ENCODE data around the gene HDAC4. TPM values are rescaled to one million over a fixed set of nuclear protein-coding genes. Genes with fewer than 3 reads are reported as not detected.

The HDAC4 gene
- total and polyA plus RNA-seq, 2 experiments from 2014 or later, result 8.1 to 41.8 TPM

DNA sequence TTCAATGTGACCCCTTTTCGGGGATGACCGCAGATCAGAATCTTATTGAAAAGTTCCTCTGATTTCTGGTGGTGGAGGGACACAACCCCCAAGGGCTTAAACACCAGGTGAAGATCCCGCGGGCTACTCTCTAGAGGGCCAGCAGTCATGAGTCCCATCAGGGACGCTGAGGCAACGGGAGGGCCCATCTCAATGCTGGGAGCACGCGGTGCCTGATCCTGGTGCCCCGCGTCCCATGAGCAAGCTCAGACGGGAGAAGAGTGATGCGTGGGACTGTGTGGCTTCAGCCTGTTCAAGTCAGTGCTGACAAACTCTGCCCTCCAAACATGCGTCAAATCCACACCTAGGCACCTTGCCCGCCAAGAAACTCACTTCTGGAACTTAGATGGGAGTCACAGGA, 328.0 kb downstream of the HDAC4 start:
- Mint-ChIP-seq H3K4me3 (no peak overlapping the region), H3K9me3 (0 out of 3 replicates have a peak, but pooled peaks cover 3% of the 10 kb centered on the region), H3K4me1 (no peaks in the 10 kb centered on the region; the same call in 2 of the 3 replicates), H3K27me3 (ENCODE audit: insufficient read depth, low read depth, poor library complexity) (peaks cover 6% of the 10 kb centered on the region), H3K27ac (no peak overlapping the region), H3K36me3 (ENCODE audit: low read depth) (peaks cover 34% of the 10 kb centered on the region)
- H3K4me1 ChIP-seq (ENCODE audit: insufficient read depth), result no peaks in the 10 kb centered on the region
- DNase-seq (ENCODE audit: low spot score) (no peak), ATAC-seq (no peak)
- no peaks in the 10 kb centered on the region for H4K20me1 ChIP-seq (replicated peaks; ENCODE audit: insufficient read depth)
- H3K9me2 ChIP-seq (ENCODE audit: insufficient read depth), result no peaks in the 10 kb centered on the region
- no peaks in the 10 kb centered on the region for H3K27me3 ChIP-seq (ENCODE audit: insufficient read depth)
- no peaks in the 10 kb centered on the region for H3F3A ChIP-seq (replicated peaks; ENCODE audit: low read depth)
- H3K4me3 ChIP-seq, result no peak overlapping the region
- H3K36me3 ChIP-seq (ENCODE audit: insufficient read depth), result 0 out of 2 replicates have a peak, but pooled peaks cover 3% of the 10 kb centered on the region
- no peaks in the 10 kb centered on the region for H3K79me2 ChIP-seq (replicated peaks; ENCODE audit: insufficient read depth)
- no peak overlapping the region for H2AFZ ChIP-seq
- no peak overlapping the region for H3K27ac ChIP-seq (ENCODE audit: low read depth)
- TF ChIP-seq JUNB (IDR thresholded peaks at IDR 0.05; ENCODE audit: unreplicated experiment), result no peak
- TF ChIP-seq STAT1 (IDR thresholded peaks at IDR 0.05; ENCODE audit: unreplicated experiment), result no peak
- no peak for TF ChIP-seq EZH2phosphoT487 (IDR thresholded peaks at IDR 0.05; ENCODE audit: unreplicated experiment)
- TF ChIP-seq NANOG (IDR thresholded peaks at IDR 0.05; ENCODE audit: borderline replicate concordance), result no peak
- no peak for TF ChIP-seq REST (IDR thresholded peaks at IDR 0.05; ENCODE audit: unreplicated experiment)
- TF ChIP-seq, protein P1, sequence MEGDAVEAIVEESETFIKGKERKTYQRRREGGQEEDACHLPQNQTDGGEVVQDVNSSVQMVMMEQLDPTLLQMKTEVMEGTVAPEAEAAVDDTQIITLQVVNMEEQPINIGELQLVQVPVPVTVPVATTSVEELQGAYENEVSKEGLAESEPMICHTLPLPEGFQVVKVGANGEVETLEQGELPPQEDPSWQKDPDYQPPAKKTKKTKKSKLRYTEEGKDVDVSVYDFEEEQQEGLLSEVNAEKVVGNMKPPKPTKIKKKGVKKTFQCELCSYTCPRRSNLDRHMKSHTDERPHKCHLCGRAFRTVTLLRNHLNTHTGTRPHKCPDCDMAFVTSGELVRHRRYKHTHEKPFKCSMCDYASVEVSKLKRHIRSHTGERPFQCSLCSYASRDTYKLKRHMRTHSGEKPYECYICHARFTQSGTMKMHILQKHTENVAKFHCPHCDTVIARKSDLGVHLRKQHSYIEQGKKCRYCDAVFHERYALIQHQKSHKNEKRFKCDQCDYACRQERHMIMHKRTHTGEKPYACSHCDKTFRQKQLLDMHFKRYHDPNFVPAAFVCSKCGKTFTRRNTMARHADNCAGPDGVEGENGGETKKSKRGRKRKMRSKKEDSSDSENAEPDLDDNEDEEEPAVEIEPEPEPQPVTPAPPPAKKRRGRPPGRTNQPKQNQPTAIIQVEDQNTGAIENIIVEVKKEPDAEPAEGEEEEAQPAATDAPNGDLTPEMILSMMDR (conservative IDR thresholded peaks at IDR 0.05; ENCODE audit: low read depth in 2 of 2), result no peak
- no peak for TF ChIP-seq POLR2AphosphoS5 (IDR thresholded peaks at IDR 0.05; ENCODE audit: low read depth)
- TF ChIP-seq CREB1 (CRISPR knock-in tag; IDR thresholded peaks at IDR 0.05; ENCODE audit: low read depth), result no peak
- TF ChIP-seq ZNF462 (CRISPR knock-in tag; IDR thresholded peaks at IDR 0.05), result no peak
- TF ChIP-seq ETS1 (IDR thresholded peaks at IDR 0.05), result no peak
- no peak for TF ChIP-seq ZNF114 (CRISPR knock-in tag; IDR thresholded peaks at IDR 0.05)
- TF ChIP-seq EZH2 (IDR thresholded peaks at IDR 0.05; ENCODE audit: low read depth, unreplicated experiment), result no peak
- TF ChIP-seq ZNF331 (CRISPR knock-in tag; IDR thresholded peaks at IDR 0.05; ENCODE audit: low read depth), result no peak
- no peak overlapping the region for H3K4me2 ChIP-seq

All from GM23338 (cell line).